H9 (cell line): ENCODE measurements around the gene SH3BP1. TPM values are rescaled to one million over a fixed set of nuclear protein-coding genes. Genes with fewer than 3 reads are reported as not detected.

ENCODE experiments used
- DNase-seq: peaks from one replicate; pipeline ENCODE4 v3.0.0-alpha.2; 2017
- H2AFZ ChIP-seq: one replicate; pipeline ENCODE4 v1.6.1; 2013; ENCODE audit warnings: mild to moderate bottlenecking, low read length, control low read depth, moderate library complexity
- H2AK5ac ChIP-seq: 2 replicates; pipeline ENCODE4 v1.6.1; 2013; ENCODE audit warnings: low read length, control low read depth, mixed read lengths; ENCODE audit not compliant: insufficient read length
- H2BK120ac ChIP-seq: one replicate; pipeline ENCODE4 v1.6.1; 2013; ENCODE audit warnings: low read depth, mild to moderate bottlenecking, low read length, control low read depth, inconsistent platforms; ENCODE audit not compliant: poor library complexity, severe bottlenecking
- H2BK12ac ChIP-seq: 2 replicates; pipeline ENCODE4 v1.6.1; 2013; ENCODE audit warnings: low read length, control low read depth, mixed read lengths, low read depth; ENCODE audit not compliant: insufficient read length
- H2BK15ac ChIP-seq: 2 replicates; pipeline ENCODE4 v1.6.1; 2013; ENCODE audit warnings: low read depth, low read length, control low read depth
- H2BK20ac ChIP-seq: one replicate; pipeline ENCODE4 v1.6.1; 2013; ENCODE audit warnings: low read depth, mild to moderate bottlenecking, low read length, control low read depth, inconsistent platforms; ENCODE audit not compliant: poor library complexity, severe bottlenecking
- H2BK5ac ChIP-seq: 2 replicates; pipeline ENCODE4 v1.6.1; 2013; ENCODE audit warnings: low read length, control low read depth, mixed read lengths; ENCODE audit not compliant: insufficient read length
- H3K14ac ChIP-seq: 2 replicates; pipeline ENCODE4 v1.6.1; 2013; ENCODE audit warnings: low read length, control low read depth; ENCODE audit not compliant: insufficient read depth
- H3K18ac ChIP-seq: 2 replicates; pipeline ENCODE4 v1.6.1; 2013; ENCODE audit warnings: low read depth, mild to moderate bottlenecking, mixed read lengths, low read length, control low read depth; ENCODE audit not compliant: insufficient read length
- H3K23ac ChIP-seq: 2 replicates; pipeline ENCODE4 v1.6.1; 2013; ENCODE audit warnings: low read length, control low read depth, mixed read lengths, low read depth; ENCODE audit not compliant: insufficient read length
- H3K23me2 ChIP-seq: 2 replicates; pipeline ENCODE4 v1.6.1; 2013; ENCODE audit warnings: low read depth, mild to moderate bottlenecking, mixed read lengths, low read length, control low read depth; ENCODE audit not compliant: insufficient read length, poor library complexity, severe bottlenecking
- H3K27ac ChIP-seq: 2 replicates; pipeline ENCODE4 v1.5.1; 2013; ENCODE audit warnings: low read length, control low read depth, mixed read lengths, low read depth; ENCODE audit not compliant: insufficient read length
- H3K27me3 ChIP-seq: 2 replicates; pipeline ENCODE4 v1.6.1; 2013; ENCODE audit warnings: low read length, control low read depth, inconsistent platforms; ENCODE audit not compliant: insufficient read depth
- H3K4ac ChIP-seq: 2 replicates; pipeline ENCODE4 v1.6.1; 2013; ENCODE audit warnings: low read depth, mild to moderate bottlenecking, control low read depth, inconsistent platforms, low read length, moderate library complexity
- H3K4me1 ChIP-seq: 2 replicates; pipeline ENCODE4 v1.6.1; 2013; ENCODE audit warnings: low read length, control low read depth, inconsistent platforms; ENCODE audit not compliant: insufficient read depth
- H3K4me2 ChIP-seq: 2 replicates; pipeline ENCODE4 v1.6.1; 2013; ENCODE audit warnings: low read length, control low read depth, mixed read lengths; ENCODE audit not compliant: insufficient read length, insufficient read depth
- H3K56ac ChIP-seq: 2 replicates; pipeline ENCODE4 v1.6.1; 2013; ENCODE audit warnings: low read depth, mild to moderate bottlenecking, mixed read lengths, low read length, control low read depth; ENCODE audit not compliant: insufficient read length
- H3K79me1 ChIP-seq: 2 replicates; pipeline ENCODE4 v1.6.1; 2013; ENCODE audit warnings: low read depth, mild to moderate bottlenecking, moderate library complexity, low read length, control low read depth, inconsistent platforms; ENCODE audit not compliant: insufficient read depth, poor library complexity, severe bottlenecking
- H3K79me2 ChIP-seq: 2 replicates; pipeline ENCODE4 v1.6.1; 2013; ENCODE audit warnings: low read length, control low read depth, inconsistent platforms; ENCODE audit not compliant: insufficient read depth
- H3K9ac ChIP-seq: 2 replicates; pipeline ENCODE4 v1.6.1; 2013; ENCODE audit warnings: low read length, control low read depth, mixed read lengths; ENCODE audit not compliant: insufficient read length; ENCODE audit errors: extremely low read depth
- H3K9me3 ChIP-seq: one replicate; pipeline ENCODE4 v1.6.1; 2013; ENCODE audit warnings: low read depth, low read length, inconsistent platforms; ENCODE audit not compliant: control insufficient read depth
- H3T11ph ChIP-seq: one replicate; pipeline ENCODE4 v1.6.1; 2013; ENCODE audit warnings: mild to moderate bottlenecking, low read length, control low read depth, inconsistent platforms
- H4K20me1 ChIP-seq: one replicate; pipeline ENCODE4 v1.6.1; 2013; ENCODE audit not compliant: control insufficient read depth, insufficient read length, insufficient read depth
- H4K5ac ChIP-seq: 2 replicates; pipeline ENCODE4 v1.6.1; 2013; ENCODE audit warnings: low read depth, mild to moderate bottlenecking, mixed read lengths, low read length, control low read depth; ENCODE audit not compliant: insufficient read length
- H4K8ac ChIP-seq: replicated peaks from 2 replicates; pipeline ENCODE4 v1.6.1; 2013; ENCODE audit warnings: low read length, control low read depth, mixed read lengths, low read depth; ENCODE audit not compliant: insufficient read length
- H4K91ac ChIP-seq: 2 replicates; pipeline ENCODE4 v1.6.1; 2013; ENCODE audit warnings: low read depth, mild to moderate bottlenecking, moderate library complexity, mixed read lengths, low read length, control low read depth; ENCODE audit not compliant: insufficient read length
- H3K27ac Mint-ChIP-seq, 3 experiments: 2 replicates in 2 of 3; 3 replicates in 1 of 3; pipeline ENCODE4 v1.8.0; 2020 to 2021; ENCODE audit warnings: mixed read lengths in 3 of 3, mild to moderate bottlenecking in 1 of 3, moderate library complexity in 1 of 3
- H3K27me3 Mint-ChIP-seq: 2 replicates; pipeline ENCODE4 v1.8.0; 2021; ENCODE audit warnings: low read depth, mild to moderate bottlenecking, moderate library complexity, mixed read lengths
- H3K36me3 Mint-ChIP-seq, 3 experiments: 2 replicates in 2 of 3; 3 replicates in 1 of 3; pipeline ENCODE4 v1.8.0; 2020 to 2021; ENCODE audit warnings: low read depth in 3 of 3, mixed read lengths in 3 of 3; ENCODE audit not compliant: insufficient read depth in 1 of 3
- H3K4me1 Mint-ChIP-seq, 2 experiments: 2 replicates each; pipeline ENCODE4 v1.8.0; 2020; ENCODE audit warnings: mixed read lengths in 2 of 2
- H3K4me3 Mint-ChIP-seq, 2 experiments: 2 replicates in 1 of 2; 3 replicates in 1 of 2; pipeline ENCODE4 v1.8.0; 2020 to 2021; ENCODE audit warnings: mild to moderate bottlenecking in 2 of 2, mixed read lengths in 2 of 2, moderate library complexity in 1 of 2
- H3K9me3 Mint-ChIP-seq, 2 experiments: 2 replicates in 1 of 2; 3 replicates in 1 of 2; pipeline ENCODE4 v1.8.0; 2020; ENCODE audit warnings: mild to moderate bottlenecking in 2 of 2, mixed read lengths in 2 of 2, moderate library complexity in 1 of 2
- WGBS: extraction: QIAGEN DNeasy Blood & Tissue Kit; methylation state at CpG from one replicate; pipeline ENCODE4 v1.1.7; 2013; ENCODE audit warnings: missing lambda C conversion rate, low lambda C conversion rate, mixed read lengths; ENCODE audit not compliant: insufficient read length; ENCODE audit errors: extremely low coverage; 5-methylcytosine and 5-hydroxymethylcytosine counted together
- total RNA-seq: library from RNA; stranded (reverse); gene quantifications from 2 replicates; pipeline ENCODE4 v1.2.1, GENCODE V29; 2021
- TF ChIP-seq, protein P1 (sequence below): fragments of 200-600 bp; sonication (generic); conservative IDR thresholded peaks from 3 replicates; pipeline ENCODE4 v1.8.0; 2021; ENCODE audit warnings: antibody characterized with exemption, mild to moderate bottlenecking

Gene SH3BP1
- total RNA-seq, 1 experiment from 2014 or later = 33.6 TPM

- no CpG with 5 or more reads among the region's 11 CpGs for WGBS
- Histone ChIP-seq H2BK15ac (no peak overlapping the region), H2BK12ac (no peak overlapping the region), H3K79me1 (no peaks in the 10 kb centered on the region), H2BK5ac (no peak overlapping the region), H3K4me2 (no peak overlapping the region), H3K14ac (no peak overlapping the region), H3K23me2 (no peaks in the 10 kb centered on the region), H3K27ac (no peak overlapping the region), H4K20me1 (no peaks in the 10 kb centered on the region), H3T11ph (no peak overlapping the region), H2AFZ (no peak overlapping the region), H3K4me1 (peaks cover 2% of the 10 kb centered on the region; the same call in 1 of the 2 replicates), H2BK120ac (no peak overlapping the region), H3K4ac (no peak overlapping the region), H3K9me3 (no peaks in the 10 kb centered on the region), H2BK20ac (no peak overlapping the region), H3K18ac (no peak overlapping the region), H3K79me2 (no peaks in the 10 kb centered on the region), H3K23ac (no peak overlapping the region), H3K9ac (no peak overlapping the region), H4K5ac (no peak overlapping the region), H4K8ac (no peak overlapping the region), H4K91ac (no peak overlapping the region), H3K56ac (no peak overlapping the region), H2AK5ac (no peak overlapping the region), H3K27me3 (no peaks in the 10 kb centered on the region)
- TF ChIP-seq, protein P1, sequence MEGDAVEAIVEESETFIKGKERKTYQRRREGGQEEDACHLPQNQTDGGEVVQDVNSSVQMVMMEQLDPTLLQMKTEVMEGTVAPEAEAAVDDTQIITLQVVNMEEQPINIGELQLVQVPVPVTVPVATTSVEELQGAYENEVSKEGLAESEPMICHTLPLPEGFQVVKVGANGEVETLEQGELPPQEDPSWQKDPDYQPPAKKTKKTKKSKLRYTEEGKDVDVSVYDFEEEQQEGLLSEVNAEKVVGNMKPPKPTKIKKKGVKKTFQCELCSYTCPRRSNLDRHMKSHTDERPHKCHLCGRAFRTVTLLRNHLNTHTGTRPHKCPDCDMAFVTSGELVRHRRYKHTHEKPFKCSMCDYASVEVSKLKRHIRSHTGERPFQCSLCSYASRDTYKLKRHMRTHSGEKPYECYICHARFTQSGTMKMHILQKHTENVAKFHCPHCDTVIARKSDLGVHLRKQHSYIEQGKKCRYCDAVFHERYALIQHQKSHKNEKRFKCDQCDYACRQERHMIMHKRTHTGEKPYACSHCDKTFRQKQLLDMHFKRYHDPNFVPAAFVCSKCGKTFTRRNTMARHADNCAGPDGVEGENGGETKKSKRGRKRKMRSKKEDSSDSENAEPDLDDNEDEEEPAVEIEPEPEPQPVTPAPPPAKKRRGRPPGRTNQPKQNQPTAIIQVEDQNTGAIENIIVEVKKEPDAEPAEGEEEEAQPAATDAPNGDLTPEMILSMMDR = no peak
- Mint-ChIP-seq H3K27ac (no peak overlapping the region), H3K27me3 (no peaks in the 10 kb centered on the region; the same call in 1 of the 2 replicates), H3K4me1 (peaks cover 2 to 5% of the 10 kb centered on the region in 2 experiments), H3K9me3 (no peaks in the 10 kb centered on the region; a peak in 1 of 5 replicates), H3K4me3 (no peak overlapping the region), H3K36me3 (peaks cover 3 to 25% (median 21%) of the 10 kb centered on the region in 3 experiments; a peak in 6 of 7 replicates)
- no peak for DNase-seq
These were observed 13.3 kb upstream of the SH3BP1 start for GRCh38 chr22:37626144-37626543.
